HG02884 (cell line): ENCODE results near the gene SLC12A4.

ENCODE experiments used
- ATAC-seq: cut with Tn5 transposase; IDR thresholded peaks from one replicate; pipeline ENCODE4 v1.9.1; 2021; ENCODE audit warnings: mild to moderate bottlenecking, moderate library complexity; ENCODE audit not compliant: unreplicated experiment

SLC12A4 gene

GRCh38 chr16:67963662-67964321 lies 4.6 kb downstream of the SLC12A4 start:
- ATAC-seq = no peak

GRCh38 chr16:67963292-67963661 lies 5.2 kb downstream of the SLC12A4 start:
- ATAC-seq = no peak

GRCh38 chr16:67962135-67962534 lies 6.3 kb downstream of the SLC12A4 start:
- no peak for ATAC-seq

DNA sequence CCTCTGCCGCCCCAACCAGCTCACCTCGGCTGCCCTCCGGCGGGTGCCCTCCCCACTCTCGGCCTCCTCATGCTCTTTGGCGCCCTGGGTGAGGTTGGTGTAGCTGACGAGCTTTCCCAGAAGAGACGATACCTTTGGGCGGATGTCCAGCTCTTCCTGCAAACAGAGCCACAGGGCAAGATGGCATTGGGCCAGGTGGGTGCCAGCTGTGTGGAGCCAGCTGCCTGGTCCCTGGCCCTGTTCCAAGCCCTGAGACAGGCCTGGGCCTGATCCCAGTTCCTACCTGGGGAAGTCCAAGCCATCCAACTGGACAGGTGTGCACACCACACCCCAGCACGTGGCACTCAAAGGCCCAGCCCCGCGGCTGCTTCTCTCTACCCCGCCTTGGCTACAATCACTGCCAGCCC lies 6.9 kb downstream of the SLC12A4 start:
- ATAC-seq = no peak

DNA sequence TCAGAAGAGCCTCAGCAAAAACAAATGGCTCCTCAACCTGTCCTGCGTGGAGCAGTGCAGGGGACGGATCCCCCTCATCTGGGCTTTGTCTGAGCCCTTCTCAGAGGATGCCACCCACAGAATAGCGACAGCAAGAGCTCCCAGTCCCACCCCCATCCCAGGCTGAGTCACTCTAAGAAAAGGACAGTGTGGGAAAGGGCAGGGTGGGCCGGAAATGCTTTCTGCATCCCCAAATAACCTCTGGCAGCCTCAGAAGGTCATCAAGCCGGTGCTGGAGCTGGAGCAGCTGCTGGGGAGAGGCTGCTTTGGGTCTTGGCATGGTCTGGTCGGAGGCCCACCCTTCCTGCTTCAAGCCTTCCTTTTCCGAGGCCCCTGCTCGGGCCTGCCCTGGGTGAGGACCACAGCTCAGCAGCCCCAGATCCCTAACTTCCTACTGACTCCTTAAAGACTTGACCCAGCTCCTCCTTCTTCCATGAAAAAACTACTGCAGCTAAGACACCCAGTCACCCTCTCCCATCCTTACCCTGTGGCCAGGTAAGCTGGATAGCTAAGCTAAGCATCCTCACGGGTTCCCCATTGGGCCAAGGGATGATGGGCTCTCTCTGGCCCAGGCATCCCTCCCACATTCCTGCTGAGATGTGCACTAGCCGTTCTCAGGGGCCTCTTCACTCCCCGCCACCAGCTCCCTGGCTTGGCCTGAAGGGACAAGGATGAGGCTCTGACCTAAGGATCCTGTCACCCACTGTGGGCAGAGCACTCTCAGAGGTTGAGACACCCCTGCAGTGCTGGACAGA lies 8.7 kb downstream of the SLC12A4 start:
- no peak for ATAC-seq

- ATAC-seq = no peak
These were observed 10.8 kb downstream of the SLC12A4 start for GRCh38 chr16:67957622-67958021.

DNA sequence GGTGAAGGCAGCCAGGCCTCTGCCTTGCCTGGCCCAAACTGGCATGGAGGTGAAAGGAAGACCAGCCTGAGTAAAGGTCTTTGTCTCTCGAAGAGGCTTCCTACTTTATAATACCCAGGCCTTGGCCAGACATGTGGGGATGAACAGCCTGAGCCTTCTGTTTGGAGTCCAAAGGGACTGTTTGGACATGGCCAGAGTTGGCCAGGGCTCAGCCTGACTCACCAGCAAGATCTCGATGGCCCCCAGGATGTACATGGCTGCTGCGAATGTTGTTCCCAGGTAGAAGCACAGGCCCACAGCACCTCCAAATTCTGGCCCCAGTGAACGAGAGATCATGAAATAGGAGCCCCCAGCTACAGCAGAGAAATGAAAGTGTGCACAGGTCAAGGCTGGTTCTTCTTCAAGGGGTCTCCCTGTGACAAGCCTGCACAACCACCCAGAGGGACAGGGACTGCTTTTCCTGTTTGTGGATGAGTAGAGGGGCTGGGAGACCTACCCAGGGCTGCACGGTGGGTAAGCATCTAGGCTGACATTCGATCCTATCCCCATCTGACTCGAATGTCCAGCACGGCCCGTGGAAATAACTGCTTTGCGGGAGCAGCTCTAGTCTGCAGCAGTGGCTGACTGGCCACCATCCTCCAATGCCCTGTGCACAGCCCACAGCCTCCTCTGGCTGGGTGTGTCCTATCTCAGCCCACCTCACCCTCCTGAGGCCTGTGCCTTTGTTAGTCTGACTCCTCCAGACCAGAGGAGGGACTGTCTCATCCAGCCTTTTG lies 13.8 kb downstream of the SLC12A4 start:
- no peak for ATAC-seq

DNA sequence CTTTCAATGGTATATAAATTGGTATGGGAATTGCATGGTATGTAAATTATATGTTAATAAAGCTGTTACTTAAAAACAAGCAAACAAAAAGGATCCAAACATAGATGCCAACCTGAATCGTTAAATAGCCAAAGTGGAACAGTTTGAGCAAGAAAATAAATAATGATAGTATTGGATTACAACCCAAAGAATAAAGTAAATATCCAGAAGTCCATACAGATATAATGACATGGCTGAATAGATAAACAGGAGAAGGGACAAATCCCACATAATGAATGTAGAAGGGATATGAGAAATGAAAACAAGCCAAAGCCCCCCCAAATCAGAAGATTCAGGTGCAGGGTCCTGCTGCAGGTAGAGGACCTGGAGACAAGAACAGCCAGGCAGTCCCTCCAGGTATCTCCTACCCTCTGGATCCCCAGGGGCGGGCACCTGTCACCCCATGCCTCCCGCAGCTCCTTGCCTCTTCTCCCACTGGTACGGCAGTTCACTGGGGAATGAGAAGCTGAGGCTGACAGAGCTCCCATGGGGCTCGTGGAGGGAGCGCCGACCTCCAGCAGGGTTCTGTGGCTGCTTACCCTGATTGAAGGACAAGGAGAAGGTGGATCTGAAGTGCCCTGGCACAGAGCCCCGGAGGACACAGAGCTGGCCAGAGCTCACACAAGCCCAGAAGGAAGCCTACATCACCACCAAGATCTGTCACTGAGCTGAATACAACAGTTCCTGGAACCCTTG lies 14.6 kb downstream of the SLC12A4 start:
- no peak for ATAC-seq

DNA sequence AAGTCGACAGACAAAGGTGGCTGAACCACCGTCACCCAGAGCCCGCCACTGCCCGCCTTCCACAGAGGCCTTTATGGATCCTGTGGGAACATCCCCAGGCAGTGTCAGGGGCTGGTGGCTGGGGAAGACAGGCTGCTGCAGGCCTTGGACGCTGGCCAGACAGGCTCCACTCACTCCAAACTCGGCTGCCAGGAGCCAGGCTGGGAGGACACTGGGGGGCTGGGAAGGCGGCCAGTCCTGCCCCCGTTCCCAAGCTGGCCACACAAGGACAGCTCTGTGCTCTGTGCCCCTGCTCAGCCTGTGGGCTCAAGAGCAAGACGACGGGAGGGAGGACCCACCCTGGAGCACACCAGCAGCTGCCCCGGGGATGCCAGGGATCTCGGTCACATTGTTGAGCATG lies 17.0 kb downstream of the SLC12A4 start:
- ATAC-seq = no peak

DNA sequence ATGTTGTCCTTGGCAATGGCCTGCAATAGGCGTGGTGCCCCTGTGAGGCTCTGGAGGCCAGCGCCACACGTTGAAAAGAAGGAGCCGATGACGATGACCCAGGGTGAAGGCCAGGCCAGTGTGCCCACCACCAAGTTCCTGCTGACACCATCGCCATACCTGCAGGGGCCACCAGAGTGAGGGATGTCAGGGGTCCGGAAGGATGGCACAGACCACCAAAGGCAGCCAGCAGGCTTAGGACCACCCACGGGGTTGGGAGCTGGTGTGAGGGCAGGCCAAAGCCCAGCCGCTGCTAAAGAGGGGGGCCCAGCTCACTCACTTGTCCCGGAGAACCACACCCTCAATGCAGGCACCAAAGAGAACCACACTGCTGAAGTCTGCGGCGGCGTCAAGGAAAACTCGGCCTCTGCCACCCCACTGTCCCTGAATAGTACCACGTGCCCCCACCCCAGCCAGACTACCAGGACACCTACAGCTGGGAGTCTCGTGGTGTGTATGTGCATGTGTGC lies 18.0 kb downstream of the SLC12A4 start:
- ATAC-seq = no peak

DNA sequence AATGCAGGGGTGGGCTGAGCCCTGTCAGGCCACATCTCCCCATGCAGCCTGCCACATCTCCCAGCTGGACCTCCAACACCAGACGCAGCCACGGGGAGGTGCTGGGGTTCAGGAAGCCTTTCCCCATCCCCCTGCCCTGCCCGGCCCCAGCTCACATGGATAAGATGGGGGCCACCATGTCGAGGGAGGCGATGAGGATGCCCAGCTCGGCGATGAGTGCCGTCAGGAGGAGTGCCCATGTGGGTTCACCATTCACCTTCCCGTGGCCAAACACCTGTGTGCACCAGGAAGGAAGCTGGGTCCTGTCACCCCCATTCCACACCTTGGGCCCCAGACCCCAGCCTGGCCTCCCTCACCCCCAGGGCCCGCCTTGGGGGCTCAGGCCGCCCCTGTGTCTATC lies 18.8 kb downstream of the SLC12A4 start:
- ATAC-seq = no peak

GRCh38 chr16:67948015-67948414 lies 20.4 kb downstream of the SLC12A4 start:
- no peak for ATAC-seq

DNA sequence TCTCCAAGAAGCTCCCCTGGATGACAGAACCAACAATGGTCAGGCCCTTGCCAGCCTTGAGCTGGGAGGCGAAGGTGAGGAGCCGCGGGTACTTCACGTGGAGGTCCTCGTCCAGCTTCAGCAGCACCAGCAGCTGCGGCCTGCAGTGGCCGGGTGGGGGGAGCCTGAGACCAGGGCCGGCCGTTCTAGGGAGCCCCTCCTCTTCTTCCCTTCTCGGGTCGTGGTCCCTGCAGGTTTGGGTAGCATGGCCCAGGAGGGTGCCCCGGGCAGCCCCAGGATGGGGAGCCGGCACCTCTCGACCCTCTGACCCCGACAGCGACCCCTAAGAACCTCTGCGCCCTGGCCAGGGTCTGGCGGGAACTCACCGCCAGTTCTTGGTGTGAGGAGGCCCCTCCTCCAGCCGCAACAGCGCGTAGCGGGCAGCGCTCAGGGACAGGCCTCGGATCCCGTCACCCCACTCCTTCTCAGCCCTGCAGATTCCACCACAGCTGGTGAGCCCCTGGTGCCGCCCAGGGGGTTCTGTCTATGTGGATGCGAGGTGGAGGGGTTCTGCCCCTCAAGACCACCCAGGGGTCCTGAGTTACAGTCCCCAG lies 21.4 kb downstream of the SLC12A4 start:
- no peak for ATAC-seq

DNA sequence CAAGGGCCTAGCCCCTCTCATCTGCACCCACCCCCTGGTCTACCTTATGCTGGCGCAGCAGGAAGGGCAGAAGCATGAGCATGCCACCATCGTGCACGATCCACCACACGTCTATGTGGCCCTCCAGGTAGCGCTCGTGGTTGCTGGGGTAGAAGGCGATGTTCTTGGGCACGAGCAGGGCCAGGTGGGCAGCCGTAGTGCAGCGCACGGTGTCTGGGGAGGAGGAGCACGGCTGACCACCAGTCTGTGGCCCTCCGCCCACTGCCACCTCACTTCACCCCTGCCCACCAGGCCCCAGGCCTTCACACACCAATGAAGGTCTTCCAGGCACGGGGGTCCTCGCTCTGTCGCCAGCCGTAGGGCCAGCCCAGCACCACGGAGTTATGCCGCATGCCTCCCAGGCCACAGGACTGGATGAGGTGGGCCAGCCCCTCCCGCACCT lies 22.3 kb downstream of the SLC12A4 start:
- no peak for ATAC-seq

DNA sequence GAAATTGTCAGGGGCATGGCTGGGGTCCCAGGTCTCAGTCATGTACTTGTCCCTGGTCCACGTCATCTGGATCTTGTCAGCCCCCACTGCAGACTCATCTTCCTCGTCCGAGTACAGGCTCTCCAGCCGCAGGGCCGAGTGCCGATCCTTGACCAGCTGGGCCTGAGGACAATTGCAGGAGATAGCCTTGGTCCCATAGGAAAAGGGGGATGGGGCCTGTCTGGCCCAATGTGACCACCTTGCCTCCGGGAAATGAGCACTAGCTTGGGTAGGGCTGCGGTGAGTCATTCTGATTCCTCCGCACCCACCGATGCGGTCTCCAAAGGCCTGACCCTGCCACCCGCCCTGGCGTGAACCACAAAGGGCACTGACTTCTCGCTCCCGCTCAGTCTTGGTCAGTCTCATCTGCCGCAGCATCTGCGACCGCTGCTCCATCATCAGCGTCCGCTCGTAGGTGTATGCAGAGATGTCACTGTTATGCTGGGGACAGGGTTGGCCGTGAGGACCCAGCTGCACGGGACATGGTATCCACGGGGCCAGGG lies 23.0 kb downstream of the SLC12A4 start:
- ATAC-seq = no peak

GRCh38 chr16:67944690-67945391 lies 23.6 kb downstream of the SLC12A4 start:
- no peak for ATAC-seq

DNA sequence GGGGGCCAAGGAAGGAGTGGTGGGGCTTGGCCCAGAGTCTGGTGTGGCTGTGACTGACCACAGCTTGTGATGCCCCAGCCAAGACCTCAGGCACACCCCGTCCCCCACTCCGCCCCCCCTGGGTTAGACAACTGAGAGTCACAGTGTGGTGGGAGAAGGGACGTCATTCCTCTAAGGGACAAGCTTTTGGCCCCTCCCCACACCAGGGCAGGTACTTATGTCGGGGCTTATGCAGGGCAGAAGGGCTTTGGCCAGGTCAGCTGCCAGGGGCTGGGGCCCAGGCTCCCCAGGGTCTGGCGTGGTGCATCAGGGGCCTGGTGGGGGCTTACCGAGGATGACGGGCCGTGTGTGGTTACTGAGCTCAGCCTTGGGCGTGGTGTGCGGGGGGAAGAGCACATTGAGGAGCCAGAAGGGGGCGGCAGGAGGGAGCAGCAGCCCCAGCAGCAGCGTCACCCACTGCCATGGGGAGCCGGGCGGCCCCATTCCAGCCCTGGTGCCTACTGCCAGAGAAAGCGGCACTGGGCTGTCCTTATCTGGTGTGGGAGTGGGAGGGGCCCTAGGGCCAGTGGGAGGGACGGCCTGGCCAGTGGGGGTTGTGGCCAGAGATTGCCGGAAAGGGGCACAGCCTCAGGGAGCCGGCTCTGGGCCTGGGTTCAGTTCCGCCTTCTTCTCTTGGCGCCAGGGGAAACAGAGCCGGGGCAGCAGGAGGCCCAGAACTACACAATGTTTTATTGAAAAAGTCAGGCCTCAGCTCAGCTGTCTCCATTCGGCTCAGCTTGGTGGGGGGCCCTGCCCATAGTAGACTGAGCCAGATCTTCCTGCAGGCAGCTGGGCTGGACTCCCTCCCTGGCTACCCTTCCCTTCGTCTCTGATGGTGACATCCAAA lies 24.6 kb downstream of the SLC12A4 start, which contains the start of gene LCAT:
Gene LCAT (minus strand): TSS at position 502 of the 886 bp plus-strand sequence. CDS start 19 bp downstream, at position 483.
- no peak for ATAC-seq

DNA sequence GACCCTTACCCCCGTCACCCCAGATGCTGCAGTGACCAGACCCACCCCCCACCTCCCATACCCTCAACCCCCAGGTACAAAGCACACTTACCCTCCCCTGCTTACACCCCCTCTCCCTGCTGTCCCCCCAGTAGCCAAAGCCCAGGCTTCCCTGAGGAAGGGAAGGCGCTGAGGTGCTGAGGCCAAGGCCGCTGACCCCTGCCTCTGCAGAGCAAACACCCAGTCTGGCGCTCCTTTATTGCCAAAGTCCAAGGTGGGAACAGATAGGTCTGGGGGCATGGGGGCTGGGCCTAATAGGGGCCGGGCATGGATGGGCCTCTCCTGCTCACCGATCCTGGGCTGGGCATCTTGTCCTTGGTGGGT lies 25.2 kb downstream of the SLC12A4 start:
- ATAC-seq = no peak
